PFSK-1 (cell line): Measurements from ENCODE around the gene ANKRD2.

Source experiments
- POLR2AphosphoS5 ChIP-seq: IDR thresholded peaks from 2 replicates; pipeline ENCODE4 v1.6.1; 2012; ENCODE audit warnings: low read depth, mild to moderate bottlenecking, control low read depth, low read length, moderate library complexity
- REST ChIP-seq, 2 experiments: IDR thresholded peaks; 2 replicates each; pipeline versions ENCODE4 v1.6.1 to v1.8.0; 2011 to 2012; ENCODE audit warnings: low read depth in 2 of 2, low read length in 2 of 2, control low read depth in 1 of 2, inconsistent platforms in 1 of 2, mild to moderate bottlenecking in 1 of 2, moderate library complexity in 1 of 2; ENCODE audit not compliant: insufficient read depth in 1 of 2
- SIN3A ChIP-seq: IDR thresholded peaks from 2 replicates; pipeline ENCODE4 v1.6.1; 2012; ENCODE audit warnings: mild to moderate bottlenecking, low read length, moderate library complexity, borderline replicate concordance; ENCODE audit not compliant: insufficient read depth
- TAF1 ChIP-seq: IDR thresholded peaks from 2 replicates; pipeline ENCODE4 v1.6.1; 2012; ENCODE audit warnings: low read length, control low read depth, borderline replicate concordance; ENCODE audit not compliant: insufficient read depth

- no peak for TF ChIP-seq POLR2AphosphoS5
- TF ChIP-seq REST (IDR thresholded peaks at IDR 0.05; ENCODE audit: insufficient read depth in 1 of 2, low read depth in 2 of 2, low read length in 2 of 2): no peak
- TF ChIP-seq TAF1: no peak
- TF ChIP-seq SIN3A: no peak
These were observed 55.2 kb downstream of the ANKRD2 start for GRCh38 chr10:97627731-97628130.
